ENCODE measurements around the gene LBH.
A peak's percentile ranks its signal among the peaks of the same experiment; 100 is the strongest.

LBH gene

GRCh38 chr2:30301551-30301950, 70.2 kb downstream of the LBH start:
- peak overlapping the region in 6 of 11 experiments; percentile 15 to 56 (median 45); a peak in 9 of 22 replicates for H3K27ac ChIP-seq
- peak overlapping the region; percentile 36 to 90 (median 73) for H3K4me2 ChIP-seq
- no peaks in the 10 kb centered on the region for H3K27me3 ChIP-seq
- no peak overlapping the region for H3K4me3 ChIP-seq
- no peaks in the 10 kb centered on the region for H3K36me3 ChIP-seq
- H3K9ac ChIP-seq, result peak overlapping the region in 4 of 11 experiments; percentile 7 to 42 (median 25); a peak in 4 of 22 replicates
- H3K9me3 ChIP-seq (replicated peaks in 1 of 11), result peaks cover 0 to 12% (median 3%) of the 10 kb centered on the region in 11 experiments; a peak in 10 of 22 replicates
- TF ChIP-seq Cebpa-rat (IDR thresholded peaks at IDR 0.05), result no peak
- no peaks in the 10 kb centered on the region for H4K20me1 ChIP-seq
- H3K4me1 ChIP-seq, result peaks cover 11 to 39% (median 22%) of the 10 kb centered on the region in 10 experiments; a peak in 18 of 20 replicates

DNA sequence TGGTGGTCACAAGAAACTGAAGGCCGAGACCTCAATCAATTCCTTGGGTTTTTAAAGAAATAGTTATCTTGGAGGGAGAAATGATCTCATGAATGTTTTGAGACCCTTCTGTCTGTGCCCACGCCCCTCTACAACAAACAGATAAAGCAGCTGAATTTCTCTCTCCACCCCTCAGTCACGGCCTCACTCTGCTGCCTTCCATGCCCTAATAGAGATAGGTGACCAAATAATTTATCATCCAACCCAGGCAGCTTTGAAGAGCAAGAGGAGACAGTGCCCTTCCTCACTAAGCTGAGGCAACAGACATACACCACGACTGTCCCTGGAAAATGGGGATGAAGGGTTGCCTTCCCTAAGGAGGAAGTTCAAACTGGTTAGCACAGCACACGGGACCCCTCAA, 71.2 kb downstream of the LBH start:
- Histone ChIP-seq H3K9me3 (replicated peaks in 1 of 11) (peaks cover 0 to 22% (median 10%) of the 10 kb centered on the region in 11 experiments; a peak in 11 of 22 replicates), H4K20me1 (no peaks in the 10 kb centered on the region), H3K4me2 (peak overlapping the region in 10 of 11 experiments; percentile 36 to 90 (median 74); a peak in 18 of 22 replicates), H3K4me1 (peaks cover 11 to 39% (median 22%) of the 10 kb centered on the region in 10 experiments; a peak in 18 of 20 replicates), H3K27me3 (no peaks in the 10 kb centered on the region), H3K4me3 (no peak overlapping the region), H3K36me3 (no peaks in the 10 kb centered on the region), H3K9ac (0 out of 22 replicates have a peak overlapping the region, but pooled peaks of 3 of the 11 experiments have one; percentile 7 to 42 (median 34)), H3K27ac (peak overlapping the region in 4 of 11 experiments; percentile 44 to 56 (median 50); a peak in 5 of 22 replicates)
- no peak for TF ChIP-seq Cebpa-rat (IDR thresholded peaks at IDR 0.05)

DNA sequence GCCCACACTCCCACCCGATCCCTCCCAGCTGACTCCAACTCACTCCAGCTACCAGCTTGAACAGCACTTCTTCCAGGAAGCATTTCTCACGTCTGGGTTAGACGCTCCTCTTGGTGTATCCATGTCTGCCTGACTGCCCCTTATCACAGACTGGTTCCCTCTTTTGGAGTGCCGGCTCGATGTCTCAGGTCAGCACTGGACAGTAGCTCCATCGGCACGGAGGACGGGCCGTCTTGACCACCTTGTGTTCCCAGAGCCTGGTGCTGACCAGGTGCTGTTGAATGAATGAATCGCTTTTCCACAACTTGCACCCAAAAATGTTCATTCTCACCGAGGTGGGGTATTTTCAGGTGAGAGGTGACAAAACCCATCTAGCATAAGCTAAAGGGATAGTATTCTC, 71.8 kb downstream of the LBH start:
- peak overlapping the region in 6 of 11 experiments; percentile 72 to 90 (median 78); a peak in 7 of 22 replicates for H3K4me2 ChIP-seq
- peaks cover 0 to 23% (median 10%) of the 10 kb centered on the region in 11 experiments; a peak in 11 of 22 replicates for H3K9me3 ChIP-seq (replicated peaks in 1 of 11)
- H3K36me3 ChIP-seq, result no peaks in the 10 kb centered on the region
- no peaks in the 10 kb centered on the region for H4K20me1 ChIP-seq
- no peak overlapping the region for H3K27ac ChIP-seq
- H3K27me3 ChIP-seq, result no peaks in the 10 kb centered on the region
- H3K4me3 ChIP-seq, result no peak overlapping the region
- no peak overlapping the region for H3K9ac ChIP-seq
- TF ChIP-seq Cebpa-rat (IDR thresholded peaks at IDR 0.05), result no peak
- H3K4me1 ChIP-seq, result peaks cover 11 to 39% (median 22%) of the 10 kb centered on the region in 10 experiments; a peak in 18 of 20 replicates

DNA sequence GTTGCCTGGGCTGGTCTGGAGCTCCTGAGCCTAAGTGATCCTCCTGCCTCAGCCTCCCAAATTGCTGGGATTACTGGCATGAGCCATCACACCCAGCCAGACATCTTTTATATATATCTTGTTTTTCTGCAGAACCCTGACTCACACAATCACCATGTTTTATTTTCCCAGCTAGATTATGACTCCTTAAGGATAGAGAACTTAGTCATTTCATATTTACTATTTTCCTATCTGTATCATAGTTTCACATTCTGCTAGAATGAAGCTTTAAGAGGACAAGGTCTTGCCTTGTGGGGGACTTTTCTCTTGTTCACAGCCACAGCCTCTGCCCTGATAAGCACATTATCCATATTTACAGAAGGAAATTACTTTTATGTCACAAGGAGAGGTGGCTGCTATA, 73.9 kb downstream of the LBH start:
- Histone ChIP-seq H3K4me3 (no peak overlapping the region), H3K27ac (no peak overlapping the region), H3K4me1 (peaks cover 11 to 39% (median 22%) of the 10 kb centered on the region in 10 experiments; a peak in 18 of 20 replicates), H3K9ac (no peak overlapping the region), H4K20me1 (no peaks in the 10 kb centered on the region), H3K36me3 (no peaks in the 10 kb centered on the region), H3K27me3 (no peaks in the 10 kb centered on the region), H3K4me2 (no peak overlapping the region), H3K9me3 (replicated peaks in 1 of 11) (peaks cover 0 to 23% (median 10%) of the 10 kb centered on the region in 11 experiments; a peak in 11 of 22 replicates)
- TF ChIP-seq Cebpa-rat (IDR thresholded peaks at IDR 0.05), result no peak

GRCh38 chr2:30306522-30306921, 75.2 kb downstream of the LBH start:
- H3K9me3 ChIP-seq (replicated peaks in 1 of 11), result peaks cover 0 to 23% (median 10%) of the 10 kb centered on the region in 11 experiments; a peak in 11 of 22 replicates
- peaks cover 8 to 39% (median 21%) of the 10 kb centered on the region in 10 experiments; a peak in 18 of 20 replicates for H3K4me1 ChIP-seq
- H3K4me2 ChIP-seq, result no peak overlapping the region
- H3K36me3 ChIP-seq, result no peaks in the 10 kb centered on the region
- TF ChIP-seq Cebpa-rat (IDR thresholded peaks at IDR 0.05), result no peak
- H3K27ac ChIP-seq, result no peak overlapping the region
- no peak overlapping the region for H3K4me3 ChIP-seq
- H3K27me3 ChIP-seq, result no peaks in the 10 kb centered on the region
- no peaks in the 10 kb centered on the region for H4K20me1 ChIP-seq
- H3K9ac ChIP-seq, result no peak overlapping the region

DNA sequence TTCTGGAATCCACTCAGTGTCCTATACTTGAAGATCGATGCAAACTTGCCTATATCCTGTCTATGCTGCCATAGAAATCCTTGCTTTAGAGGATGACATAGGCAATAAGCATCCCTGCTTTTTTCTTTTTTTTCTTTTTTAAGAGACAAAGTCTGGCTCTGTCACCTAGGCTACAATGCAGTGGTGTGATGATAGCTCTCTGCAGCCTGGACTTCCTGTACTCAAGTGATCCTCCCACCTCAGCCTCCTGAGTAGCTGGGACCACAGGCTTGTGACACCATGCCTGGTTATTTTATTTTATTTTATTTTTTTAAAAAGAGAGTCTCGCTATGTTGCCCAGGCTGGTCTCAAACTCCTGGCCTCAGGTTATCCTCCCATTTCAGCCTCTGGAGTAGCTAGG, 76.9 kb downstream of the LBH start:
- Histone ChIP-seq H3K9me3 (replicated peaks in 1 of 11) (peaks cover 0 to 23% (median 10%) of the 10 kb centered on the region in 11 experiments; a peak in 11 of 22 replicates), H3K27ac (no peak overlapping the region), H3K9ac (no peak overlapping the region), H3K27me3 (no peaks in the 10 kb centered on the region), H3K4me3 (no peak overlapping the region), H3K36me3 (no peaks in the 10 kb centered on the region), H3K4me2 (no peak overlapping the region), H4K20me1 (no peaks in the 10 kb centered on the region), H3K4me1 (peaks cover 0 to 22% (median 7%) of the 10 kb centered on the region in 10 experiments; a peak in 11 of 20 replicates)
- no peak for TF ChIP-seq Cebpa-rat (IDR thresholded peaks at IDR 0.05)
